Panc1 (cell line): ENCODE results near the gene TMEM205. TPM values are rescaled to one million over a fixed set of nuclear protein-coding genes. Genes with fewer than 3 reads are reported as not detected.

Experiments
- ATAC-seq: fragments of 200-7000 bp; cut with Tn5 transposase; 2 replicates; pipeline ENCODE4 v1.9.1; 2020; ENCODE audit warnings: mild to moderate bottlenecking, moderate library complexity
- BruUV-seq: library from RNA; stranded (reverse); fragments of 400-500 nt; replicated peaks from 2 replicates; lab custom pipeline; 2021; lab: Mats Ljungman, UMichigan
- CTCF ChIA-PET: fragments of 300-600 bp; sonication (Branson Sonifier 250); formaldehyde crosslinking; loops from one replicate; lab custom pipeline; 2022; ENCODE audit warnings: antibody characterized with exemption; lab: Charles Lee
- POLR2A ChIA-PET: fragments of 300-600 bp; sonication (Branson Sonifier 250); formaldehyde crosslinking; loops from one replicate; lab custom pipeline; 2022; ENCODE audit warnings: antibody characterized with exemption; lab: Charles Lee
- DNase-seq: peaks from one replicate; pipeline ENCODE4 v3.0.0-alpha.2; 2010; ENCODE audit warnings: low read depth, low spot score
- H3K27ac ChIP-seq: 2 replicates; pipeline ENCODE4 v1.5.1; 2011; ENCODE audit warnings: mild to moderate bottlenecking, low read length, inconsistent platforms
- H3K27me3 ChIP-seq: fragments of 200-500 bp; sonication (Bioruptor generic); 2 replicates; pipeline ENCODE4 v1.6.0; 2014; ENCODE audit warnings: low read length, inconsistent platforms; ENCODE audit not compliant: control insufficient read depth, insufficient read depth
- H3K36me3 ChIP-seq: fragments of 200-500 bp; sonication (Bioruptor generic); 2 replicates; pipeline ENCODE4 v1.5.1; 2014; ENCODE audit warnings: inconsistent platforms, mild to moderate bottlenecking, low read length, moderate library complexity; ENCODE audit not compliant: control insufficient read depth, insufficient read depth
- H3K4me1 ChIP-seq: 2 replicates; pipeline ENCODE4 v1.5.1; 2011; ENCODE audit warnings: inconsistent platforms, mild to moderate bottlenecking, low read length, moderate library complexity; ENCODE audit not compliant: control insufficient read depth, insufficient read depth
- H3K4me3 ChIP-seq, 2 experiments: 2 replicates each; pipeline ENCODE4 v1.5.1; 2011 to 2012; ENCODE audit warnings: low read depth in 2 of 2, low read length in 2 of 2, mild to moderate bottlenecking in 2 of 2, inconsistent platforms in 1 of 2, moderate library complexity in 1 of 2
- H3K9me3 ChIP-seq: fragments of 200-500 bp; sonication (Bioruptor generic); 2 replicates; pipeline ENCODE4 v1.5.1; 2014; ENCODE audit warnings: low read depth, mild to moderate bottlenecking, inconsistent platforms, low read length, moderate library complexity; ENCODE audit not compliant: control insufficient read depth, insufficient read depth
- POLR2AphosphoS5 ChIP-seq: IDR thresholded peaks from 2 replicates; pipeline ENCODE4 v1.6.1; 2012; ENCODE audit warnings: mild to moderate bottlenecking, low read depth, low read length, moderate library complexity
- REST ChIP-seq, 2 experiments: IDR thresholded peaks; 2 replicates each; pipeline ENCODE4 v1.6.1; 2011 to 2012; ENCODE audit warnings: low read depth in 2 of 2, control low read depth in 1 of 2, low read length in 1 of 2, mild to moderate bottlenecking in 1 of 2, moderate library complexity in 1 of 2; ENCODE audit not compliant: insufficient read depth in 1 of 2
- SIN3A ChIP-seq: IDR thresholded peaks from 2 replicates; pipeline ENCODE4 v1.6.1; 2012; ENCODE audit warnings: low read depth, mild to moderate bottlenecking, low read length, moderate library complexity, borderline replicate concordance; ENCODE audit not compliant: insufficient read depth
- TCF7L2 ChIP-seq: IDR thresholded peaks from 2 replicates; pipeline ENCODE4 v1.6.1; 2011; ENCODE audit warnings: mild to moderate bottlenecking, low read depth, low read length, inconsistent platforms
- in situ Hi-C: cut with HindIII; loops from 2 replicates; pipeline ENCODE4 v1.10.0; 2016; ENCODE audit warnings: low sequenced_read_pairs, low pct_unique_long_range_greater_than_20kb
- intact Hi-C: fragments of 100-400 bp; cut with micrococcal nuclease; formaldehyde crosslinking; loops from one replicate; pipeline ENCODE4 v1.10.0; 2022; ENCODE audit not compliant: unreplicated experiment
- total RNA-seq: library from RNA; stranded (reverse); gene quantifications from one replicate; pipeline ENCODE4 v1.2.1, GENCODE V29; 2021; ENCODE audit not compliant: unreplicated experiment
- TF ChIP-seq, protein P1 (sequence below): fragments of 450-650 bp; IDR thresholded peaks from 2 replicates; pipeline ENCODE4 v1.5.1; 2017; ENCODE audit warnings: mild to moderate bottlenecking

Gene TMEM205
- total RNA-seq, 1 experiment from 2014 or later = 133 TPM

- ATAC-seq (no peak), DNase-seq (no peak)
- POLR2A ChIA-PET = interaction anchor here (0.6 kb wide), 1 partner anchor 831 kb away, joined by 5 read pairs; no protein-coding TSS in a partner anchor
- in situ Hi-C loops (no loop called here), intact Hi-C loops (no loop called here)
- Histone ChIP-seq H3K9me3 (no peaks in the 10 kb centered on the region), H3K27ac (no peak overlapping the region), H3K27me3 (no peaks in the 10 kb centered on the region), H3K4me1 (peaks cover 15% of the 10 kb centered on the region), H3K36me3 (no peaks in the 10 kb centered on the region; the same call in 1 of the 2 replicates), H3K4me3 (no peak overlapping the region)
- BruUV-seq = no TSS peak
- CTCF ChIA-PET = no interaction called here
- no peak for TF ChIP-seq TCF7L2
- TF ChIP-seq REST (IDR thresholded peaks at IDR 0.05; ENCODE audit: insufficient read depth in 1 of 2, low read depth in 2 of 2, low read length in 1 of 2) = no peak
- TF ChIP-seq, protein P1, sequence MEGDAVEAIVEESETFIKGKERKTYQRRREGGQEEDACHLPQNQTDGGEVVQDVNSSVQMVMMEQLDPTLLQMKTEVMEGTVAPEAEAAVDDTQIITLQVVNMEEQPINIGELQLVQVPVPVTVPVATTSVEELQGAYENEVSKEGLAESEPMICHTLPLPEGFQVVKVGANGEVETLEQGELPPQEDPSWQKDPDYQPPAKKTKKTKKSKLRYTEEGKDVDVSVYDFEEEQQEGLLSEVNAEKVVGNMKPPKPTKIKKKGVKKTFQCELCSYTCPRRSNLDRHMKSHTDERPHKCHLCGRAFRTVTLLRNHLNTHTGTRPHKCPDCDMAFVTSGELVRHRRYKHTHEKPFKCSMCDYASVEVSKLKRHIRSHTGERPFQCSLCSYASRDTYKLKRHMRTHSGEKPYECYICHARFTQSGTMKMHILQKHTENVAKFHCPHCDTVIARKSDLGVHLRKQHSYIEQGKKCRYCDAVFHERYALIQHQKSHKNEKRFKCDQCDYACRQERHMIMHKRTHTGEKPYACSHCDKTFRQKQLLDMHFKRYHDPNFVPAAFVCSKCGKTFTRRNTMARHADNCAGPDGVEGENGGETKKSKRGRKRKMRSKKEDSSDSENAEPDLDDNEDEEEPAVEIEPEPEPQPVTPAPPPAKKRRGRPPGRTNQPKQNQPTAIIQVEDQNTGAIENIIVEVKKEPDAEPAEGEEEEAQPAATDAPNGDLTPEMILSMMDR = no peak
- no peak for TF ChIP-seq SIN3A
- no peak for TF ChIP-seq POLR2AphosphoS5
Observed at GRCh38 chr19:11325544-11325943, 20.5 kb downstream of the TMEM205 start.

- TF ChIP-seq, protein P1 = no peak
- TF ChIP-seq REST (IDR thresholded peaks at IDR 0.05; ENCODE audit: insufficient read depth in 1 of 2, low read depth in 2 of 2, low read length in 1 of 2) = no peak
- no peak for TF ChIP-seq POLR2AphosphoS5
- TF ChIP-seq TCF7L2 = no peak
- TF ChIP-seq SIN3A = no peak
- ChIA-PET POLR2A (interaction anchor here (0.6 kb wide), 2 partner anchors 59 to 158 kb away, joined by 3 to 11 read pairs; no protein-coding TSS in a partner anchor), CTCF (no interaction called here)
- Histone ChIP-seq H3K27ac (peak overlapping the region; percentile 29; the same call in 1 of the 2 replicates), H3K36me3 (no peaks in the 10 kb centered on the region; the same call in 1 of the 2 replicates), H3K4me3 (no peak overlapping the region), H3K9me3 (no peaks in the 10 kb centered on the region), H3K4me1 (peaks cover 15% of the 10 kb centered on the region), H3K27me3 (no peaks in the 10 kb centered on the region)
- BruUV-seq = no TSS peak
- intact Hi-C loops (no loop called here), in situ Hi-C loops (loop anchor here (25.0 kb wide), 1 partner anchor 237 kb away; the partner anchor contains the start of gene ELOF1)
- 0 out of 2 replicates have a peak, but pooled peaks have one; percentile 38 for ATAC-seq
- DNase-seq = no peak
Observed at GRCh38 chr19:11324748-11325389, 21.2 kb downstream of the TMEM205 start.
